Calu3 (cell line): ENCODE measurements around the gene NEK6. TPM values are rescaled to one million over a fixed set of nuclear protein-coding genes. Genes with fewer than 3 reads are reported as not detected.

Experiments
- BruUV-seq: library from RNA; stranded (reverse); fragments of 400-500 nt; replicated peaks from 2 replicates; lab custom pipeline; 2021; lab: Mats Ljungman, UMichigan
- CTCF ChIA-PET: fragments of 300-600 bp; sonication (Branson Sonifier 250); formaldehyde crosslinking; loops from one replicate; lab custom pipeline; 2022; ENCODE audit warnings: antibody characterized with exemption; lab: Charles Lee
- DNase-seq: peaks from one replicate; pipeline ENCODE4 v3.0.0; 2022
- H3K27ac Mint-ChIP-seq: one replicate; pipeline ENCODE4 v1.8.0; 2022; ENCODE audit warnings: mixed read lengths; ENCODE audit not compliant: unreplicated experiment
- H3K27me3 Mint-ChIP-seq: one replicate; pipeline ENCODE4 v1.8.0; 2022; ENCODE audit warnings: mixed read lengths; ENCODE audit not compliant: unreplicated experiment
- H3K36me3 Mint-ChIP-seq: one replicate; pipeline ENCODE4 v1.8.0; 2022; ENCODE audit warnings: mild to moderate bottlenecking, moderate library complexity, mixed read lengths; ENCODE audit not compliant: insufficient read depth, unreplicated experiment
- H3K4me1 Mint-ChIP-seq: one replicate; pipeline ENCODE4 v1.8.0; 2022; ENCODE audit warnings: mild to moderate bottlenecking, low read depth, mixed read lengths; ENCODE audit not compliant: unreplicated experiment
- H3K4me3 Mint-ChIP-seq: one replicate; pipeline ENCODE4 v1.8.0; 2022; ENCODE audit warnings: mild to moderate bottlenecking, low read depth, moderate library complexity, mixed read lengths; ENCODE audit not compliant: unreplicated experiment
- H3K9me3 Mint-ChIP-seq: one replicate; pipeline ENCODE4 v1.8.0; 2022; ENCODE audit warnings: low read depth, mixed read lengths; ENCODE audit not compliant: unreplicated experiment
- intact Hi-C: fragments of 100-400 bp; cut with micrococcal nuclease; formaldehyde crosslinking; loops from one replicate; pipeline ENCODE4 v1.10.0; 2022; ENCODE audit not compliant: unreplicated experiment
- total RNA-seq: library from RNA; stranded (reverse); gene quantifications from 2 replicates; pipeline ENCODE4 v1.2.3, GENCODE V29; 2022
- TF ChIP-seq, protein P1 (sequence below): fragments of 200-600 bp; IDR thresholded peaks from one replicate; pipeline ENCODE4 v1.8.0; 2022; ENCODE audit warnings: antibody characterized with exemption; ENCODE audit not compliant: unreplicated experiment

NEK6 gene
- total RNA-seq, 1 experiment from 2014 or later, result 43.0 TPM

DNA sequence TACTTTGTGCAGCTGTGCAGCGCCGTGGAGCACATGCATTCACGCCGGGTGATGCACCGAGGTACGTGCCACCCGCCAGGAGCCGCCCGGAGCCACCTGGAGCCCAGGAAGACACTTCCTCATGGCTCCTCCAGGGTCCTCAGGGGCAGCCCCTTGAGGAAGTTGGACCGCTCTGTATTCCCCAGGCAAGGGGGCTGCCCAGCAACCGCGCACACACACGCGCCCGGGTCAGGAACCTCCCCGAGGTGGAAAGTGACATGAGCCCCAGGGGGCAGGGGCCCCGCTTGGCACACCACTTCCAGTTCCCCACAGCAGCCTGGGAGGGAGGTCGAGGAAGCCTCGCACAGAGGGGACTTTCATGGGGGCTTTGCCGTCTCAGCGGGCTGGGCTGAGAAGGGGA lies 68.6 kb downstream of the NEK6 start:
- Mint-ChIP-seq H3K27ac (no peak overlapping the region), H3K9me3 (no peaks in the 10 kb centered on the region), H3K36me3 (peaks cover 21% of the 10 kb centered on the region), H3K27me3 (no peaks in the 10 kb centered on the region), H3K4me3 (no peak overlapping the region), H3K4me1 (no peaks in the 10 kb centered on the region)
- TF ChIP-seq, protein P1, sequence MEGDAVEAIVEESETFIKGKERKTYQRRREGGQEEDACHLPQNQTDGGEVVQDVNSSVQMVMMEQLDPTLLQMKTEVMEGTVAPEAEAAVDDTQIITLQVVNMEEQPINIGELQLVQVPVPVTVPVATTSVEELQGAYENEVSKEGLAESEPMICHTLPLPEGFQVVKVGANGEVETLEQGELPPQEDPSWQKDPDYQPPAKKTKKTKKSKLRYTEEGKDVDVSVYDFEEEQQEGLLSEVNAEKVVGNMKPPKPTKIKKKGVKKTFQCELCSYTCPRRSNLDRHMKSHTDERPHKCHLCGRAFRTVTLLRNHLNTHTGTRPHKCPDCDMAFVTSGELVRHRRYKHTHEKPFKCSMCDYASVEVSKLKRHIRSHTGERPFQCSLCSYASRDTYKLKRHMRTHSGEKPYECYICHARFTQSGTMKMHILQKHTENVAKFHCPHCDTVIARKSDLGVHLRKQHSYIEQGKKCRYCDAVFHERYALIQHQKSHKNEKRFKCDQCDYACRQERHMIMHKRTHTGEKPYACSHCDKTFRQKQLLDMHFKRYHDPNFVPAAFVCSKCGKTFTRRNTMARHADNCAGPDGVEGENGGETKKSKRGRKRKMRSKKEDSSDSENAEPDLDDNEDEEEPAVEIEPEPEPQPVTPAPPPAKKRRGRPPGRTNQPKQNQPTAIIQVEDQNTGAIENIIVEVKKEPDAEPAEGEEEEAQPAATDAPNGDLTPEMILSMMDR, result no peak
- DNase-seq, result no peak
- CTCF ChIA-PET, result no interaction called here
- BruUV-seq, result no TSS peak
- intact Hi-C loops, result no loop called here

DNA sequence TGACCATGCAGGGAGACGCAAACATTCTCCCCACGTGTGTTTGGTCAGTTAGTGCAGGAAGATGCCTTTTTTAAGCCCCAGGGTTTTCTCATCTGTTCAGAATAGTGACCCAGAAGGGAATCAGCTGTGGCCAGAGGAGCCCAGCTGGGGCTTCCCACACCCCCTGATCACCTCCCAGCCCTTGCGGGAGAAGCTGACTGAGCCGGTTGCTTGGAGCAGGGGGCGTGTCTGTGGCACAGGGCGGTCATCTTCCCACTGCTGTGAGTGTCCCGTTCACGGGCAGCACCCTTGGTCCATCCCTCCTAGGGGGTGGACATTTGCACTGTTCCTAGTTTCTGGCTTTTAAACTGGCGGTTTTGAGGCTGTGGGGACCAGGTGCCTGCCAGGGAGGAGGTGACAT lies 69.7 kb downstream of the NEK6 start:
- no peak overlapping the region for H3K27ac Mint-ChIP-seq
- H3K36me3 Mint-ChIP-seq, result peaks cover 21% of the 10 kb centered on the region
- no peak overlapping the region for H3K4me3 Mint-ChIP-seq
- intact Hi-C loops, result no loop called here
- no peaks in the 10 kb centered on the region for H3K4me1 Mint-ChIP-seq
- H3K27me3 Mint-ChIP-seq, result no peaks in the 10 kb centered on the region
- TF ChIP-seq, protein P1, result no peak
- CTCF ChIA-PET, result no interaction called here
- DNase-seq, result no peak
- no TSS peak for BruUV-seq
- H3K9me3 Mint-ChIP-seq, result no peaks in the 10 kb centered on the region

DNA sequence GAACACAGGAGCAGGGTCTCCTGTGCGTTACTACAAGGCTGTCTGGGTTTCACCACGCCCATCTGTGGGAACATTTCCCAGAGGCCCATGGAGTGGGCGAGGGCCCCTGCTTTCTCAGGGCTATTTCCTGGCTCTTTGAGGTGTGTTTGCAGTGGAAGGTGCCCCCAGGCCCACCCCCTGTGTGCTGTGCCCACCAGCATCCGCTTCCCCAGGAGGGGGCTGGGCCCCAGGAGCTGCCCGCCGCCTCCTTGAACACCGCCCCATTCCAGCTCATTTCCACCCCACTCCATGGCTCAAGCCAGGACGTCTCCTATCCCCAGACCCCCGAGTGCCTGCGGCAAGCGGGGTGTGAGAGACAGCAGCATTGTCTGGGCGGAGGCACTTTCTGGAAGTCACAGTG lies 70.5 kb downstream of the NEK6 start:
- no peak overlapping the region for H3K4me3 Mint-ChIP-seq
- intact Hi-C loops, result no loop called here
- CTCF ChIA-PET, result no interaction called here
- no peak for DNase-seq
- no TSS peak for BruUV-seq
- peaks cover 17% of the 10 kb centered on the region for H3K36me3 Mint-ChIP-seq
- H3K4me1 Mint-ChIP-seq, result no peaks in the 10 kb centered on the region
- no peak overlapping the region for H3K27ac Mint-ChIP-seq
- TF ChIP-seq, protein P1, result no peak
- H3K9me3 Mint-ChIP-seq, result no peaks in the 10 kb centered on the region
- H3K27me3 Mint-ChIP-seq, result no peaks in the 10 kb centered on the region

DNA sequence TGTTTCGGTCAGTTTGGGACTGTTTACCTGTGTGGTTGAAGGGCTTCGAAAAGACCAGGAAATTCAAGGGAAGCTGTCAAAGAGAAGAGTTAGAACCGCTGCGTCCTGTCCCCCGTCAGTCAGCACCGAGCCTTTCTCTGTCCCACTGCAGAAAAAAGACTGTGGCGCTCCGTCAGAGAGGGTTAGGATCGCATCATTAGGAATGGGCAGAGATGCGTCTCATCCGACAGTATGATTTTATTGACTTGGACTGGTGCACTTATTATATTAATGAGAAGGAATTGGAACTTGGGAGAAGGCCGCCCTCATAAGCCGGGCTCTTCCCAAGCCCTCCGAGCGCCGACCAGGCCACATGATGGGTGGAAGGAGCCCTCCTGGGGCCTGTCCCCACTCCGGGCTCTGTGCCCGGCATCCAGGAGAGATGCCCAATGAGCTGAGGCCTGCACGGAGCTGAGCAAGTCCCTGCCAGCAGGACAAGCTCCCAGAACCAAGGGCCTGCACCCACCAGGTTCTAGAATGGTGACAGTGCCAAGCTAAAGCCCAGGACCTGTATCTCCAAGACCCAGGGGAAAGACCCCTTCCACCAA lies 71.5 kb downstream of the NEK6 start:
- TF ChIP-seq, protein P1, result no peak
- no peaks in the 10 kb centered on the region for H3K27me3 Mint-ChIP-seq
- no peaks in the 10 kb centered on the region for H3K4me1 Mint-ChIP-seq
- no peak for DNase-seq
- H3K36me3 Mint-ChIP-seq, result peaks cover 21% of the 10 kb centered on the region
- no TSS peak for BruUV-seq
- CTCF ChIA-PET, result no interaction called here
- intact Hi-C loops, result no loop called here
- no peaks in the 10 kb centered on the region for H3K9me3 Mint-ChIP-seq
- H3K4me3 Mint-ChIP-seq, result no peak overlapping the region
- no peak overlapping the region for H3K27ac Mint-ChIP-seq
